Stimulated activated CD8-positive, alpha-beta memory T cell treated with anti-CD3 and anti-CD28 coated beads, Interleukin-4, amount 100 ng/mL, for 24 hours (primary cell): ENCODE results near the gene MRPL12.

Source experiments
- DNase-seq: peaks from one replicate; pipeline ENCODE4 v3.0.0-alpha.2; 2020; ENCODE audit warnings: low read depth

The MRPL12 gene

DNA sequence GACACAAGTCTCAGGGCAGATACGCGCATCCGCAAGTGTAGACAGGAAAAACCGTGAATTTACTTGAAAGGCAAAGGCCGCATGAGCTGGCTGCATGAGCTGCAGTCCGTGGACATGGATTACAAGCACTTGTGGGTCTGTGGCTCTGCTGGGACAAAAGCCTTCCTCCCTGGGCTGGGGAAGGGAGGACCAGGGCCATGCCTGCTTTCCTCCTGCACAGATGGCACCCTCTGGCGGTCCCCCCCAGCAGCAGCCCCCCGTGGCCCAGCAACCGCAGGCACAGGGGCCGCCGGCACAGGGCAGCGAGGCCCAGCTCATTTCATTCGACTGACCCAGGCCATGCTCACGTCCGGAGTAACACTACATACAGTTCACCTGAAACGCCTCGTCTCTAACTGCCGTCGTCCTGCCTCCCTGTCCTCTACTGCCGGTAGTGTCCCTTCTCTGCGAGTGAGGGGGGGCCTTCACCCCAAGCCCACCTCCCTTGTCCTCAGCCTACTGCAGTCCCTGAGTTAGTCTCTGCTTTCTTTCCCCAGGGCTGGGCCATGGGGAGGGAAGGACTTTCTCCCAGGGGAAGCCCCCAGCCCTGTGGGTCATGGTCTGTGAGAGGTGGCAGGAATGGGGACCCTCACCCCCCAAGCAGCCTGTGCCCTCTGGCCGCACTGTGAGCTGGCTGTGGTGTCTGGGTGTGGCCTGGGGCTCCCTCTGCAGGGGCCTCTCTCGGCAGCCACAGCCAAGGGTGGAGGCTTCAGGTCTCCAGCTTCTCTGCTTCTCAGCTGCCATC is 1.7 kb upstream of the MRPL12 start:
- no peak for DNase-seq

- DNase-seq, result no peak
Observed at GRCh38 chr17:81703747-81704654, 834 bp downstream of the MRPL12 start.

GRCh38 chr17:81705518-81706231 is 2.5 kb downstream of the MRPL12 start:
- DNase-seq, result no peak

DNA sequence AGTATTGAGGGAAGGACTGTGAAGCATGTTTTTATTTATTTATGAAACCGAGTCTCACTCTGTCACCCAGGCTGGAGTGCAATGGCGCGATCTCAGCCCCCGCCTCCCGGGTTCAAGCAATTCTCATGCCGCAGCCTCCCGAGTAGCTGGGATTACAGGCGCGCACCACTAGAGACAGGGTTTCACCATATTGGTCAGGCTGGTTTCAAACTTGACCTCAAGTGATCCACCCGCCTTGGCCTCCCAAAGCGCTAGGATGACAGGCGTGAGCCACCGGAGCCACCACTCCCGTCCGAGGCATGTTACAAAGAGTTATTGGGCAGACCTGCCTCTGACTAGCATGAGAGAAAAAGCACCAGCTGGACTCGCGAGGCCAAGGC is 3.1 kb downstream of the MRPL12 start:
- DNase-seq, result no peak

- DNase-seq, result no peak
Observed at GRCh38 chr17:81706757-81707624, 3.8 kb downstream of the MRPL12 start.

DNA sequence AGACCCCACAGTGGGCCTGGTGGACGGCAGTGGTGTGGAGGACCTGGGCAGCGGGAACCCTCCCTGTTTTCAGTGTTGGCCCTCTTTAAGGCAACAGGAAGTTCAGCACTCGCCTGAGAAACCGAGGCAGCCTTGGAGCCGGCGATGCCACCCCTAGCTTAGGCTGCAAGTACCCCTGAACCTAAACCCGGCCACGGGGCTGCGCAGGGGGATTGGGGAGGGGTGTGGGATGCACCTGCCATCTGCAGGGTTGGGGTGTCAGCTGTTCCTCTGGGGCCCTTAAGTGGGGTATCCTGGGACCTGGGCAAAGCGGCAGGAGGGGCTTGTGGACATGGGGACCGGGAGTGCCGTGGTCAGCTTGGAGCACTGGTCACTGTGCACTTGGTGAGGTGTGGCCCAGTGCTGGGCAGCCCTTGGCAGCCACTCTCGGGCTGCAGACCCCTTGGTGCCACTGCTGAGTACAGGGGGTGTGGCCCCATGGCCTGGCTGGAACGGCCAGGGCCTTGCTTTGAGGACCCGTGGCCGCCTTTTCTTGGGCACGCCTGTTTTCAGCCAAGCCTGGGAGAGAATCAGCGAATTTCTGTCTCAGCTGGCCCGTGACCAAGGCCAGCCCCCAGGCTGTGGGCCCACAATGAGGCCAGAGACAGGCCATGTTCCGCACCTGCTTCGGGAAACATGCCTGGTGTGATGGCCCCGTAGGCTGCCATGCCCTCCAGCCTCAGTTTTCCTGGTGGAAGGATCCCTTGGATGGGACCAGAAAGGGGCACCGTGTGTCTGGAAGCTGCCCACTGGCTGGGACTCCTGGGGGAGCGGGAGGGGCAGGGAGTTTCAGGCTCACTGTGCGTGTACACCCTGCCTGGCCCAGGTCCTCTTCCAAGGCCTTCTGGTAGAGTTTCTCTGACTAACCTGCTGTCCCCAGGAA is 4.8 kb downstream of the MRPL12 start:
- no peak for DNase-seq

GRCh38 chr17:81708739-81709185 is 5.6 kb downstream of the MRPL12 start:
- no peak for DNase-seq

DNA sequence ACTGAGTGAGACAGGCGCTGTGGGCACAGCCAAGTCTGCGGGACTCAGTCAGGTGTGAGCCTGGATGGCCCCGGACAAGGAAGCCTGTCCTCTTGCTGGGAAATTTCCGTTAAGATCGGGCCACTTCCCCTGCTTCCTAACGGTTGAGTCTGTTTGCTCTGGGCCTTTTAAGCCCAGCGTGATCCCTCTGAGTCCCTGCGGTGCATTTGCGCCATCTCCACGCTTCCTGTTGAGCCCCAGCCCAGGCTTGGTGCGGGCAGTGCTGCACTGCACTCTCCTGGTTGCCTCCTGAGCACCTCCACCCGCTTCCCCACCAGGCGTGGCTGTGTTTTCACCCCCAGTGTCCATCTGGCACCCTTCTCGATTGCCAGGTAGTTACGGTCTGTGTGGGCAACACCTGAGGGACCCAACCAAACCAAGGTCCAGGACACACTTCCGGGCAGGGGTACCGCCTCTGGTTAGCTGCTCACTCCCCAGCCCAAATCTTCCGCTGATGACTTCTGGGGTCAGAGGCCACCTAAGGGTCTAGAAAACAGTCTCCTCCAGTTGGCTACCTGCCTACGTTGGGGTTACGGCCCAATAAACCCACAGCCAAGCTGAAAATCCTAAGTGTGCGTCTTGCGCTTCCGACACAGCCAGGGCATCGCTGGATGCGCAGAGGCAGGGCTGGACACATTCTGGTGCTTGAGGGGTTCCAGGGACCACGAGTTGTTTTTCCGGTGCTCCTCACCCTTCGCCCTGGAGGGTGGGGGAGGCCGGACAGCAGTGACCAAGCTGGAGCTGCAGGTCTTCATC is 7.5 kb downstream of the MRPL12 start:
- no peak for DNase-seq

DNA sequence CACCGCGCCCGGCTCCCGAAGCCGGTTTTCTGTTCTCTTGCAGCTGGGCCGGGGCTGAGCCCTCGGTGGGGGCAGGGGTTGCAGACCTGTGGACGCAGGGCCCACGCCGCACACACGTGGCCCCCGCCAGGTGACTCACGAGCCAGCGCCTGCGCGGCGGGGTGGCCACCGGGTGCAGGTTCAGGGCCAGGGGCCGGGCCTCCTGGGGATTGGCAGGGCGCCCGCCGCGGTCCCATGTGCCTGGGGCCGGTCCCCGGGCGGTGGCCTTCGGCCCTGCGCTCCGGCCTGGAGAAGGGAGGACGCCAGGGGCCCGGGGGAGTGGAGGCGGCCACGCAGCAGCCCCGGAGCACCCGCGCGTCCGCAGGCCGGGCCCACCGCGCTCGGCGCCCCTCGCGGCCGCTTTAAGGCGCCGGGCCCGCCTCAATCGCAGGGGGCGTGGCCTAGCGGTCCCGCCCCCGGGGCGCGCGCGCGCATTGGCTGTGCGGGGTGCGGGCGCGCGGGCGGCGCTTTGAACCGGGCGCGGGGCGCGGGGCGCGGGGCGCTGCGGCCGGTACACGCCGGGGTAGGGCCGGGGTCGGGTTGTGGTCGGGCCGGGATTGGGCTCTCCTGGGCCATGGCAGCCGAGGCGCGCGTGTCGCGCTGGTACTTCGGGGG is 8.8 kb downstream of the MRPL12 start, which contains the start of gene SLC25A10:
SLC25A10 (plus strand) TSS at position 471 of the 654 bp plus-strand sequence; CDS start at position 614, 143 bp downstream.
- DNase-seq, result peak; percentile 76

DNA sequence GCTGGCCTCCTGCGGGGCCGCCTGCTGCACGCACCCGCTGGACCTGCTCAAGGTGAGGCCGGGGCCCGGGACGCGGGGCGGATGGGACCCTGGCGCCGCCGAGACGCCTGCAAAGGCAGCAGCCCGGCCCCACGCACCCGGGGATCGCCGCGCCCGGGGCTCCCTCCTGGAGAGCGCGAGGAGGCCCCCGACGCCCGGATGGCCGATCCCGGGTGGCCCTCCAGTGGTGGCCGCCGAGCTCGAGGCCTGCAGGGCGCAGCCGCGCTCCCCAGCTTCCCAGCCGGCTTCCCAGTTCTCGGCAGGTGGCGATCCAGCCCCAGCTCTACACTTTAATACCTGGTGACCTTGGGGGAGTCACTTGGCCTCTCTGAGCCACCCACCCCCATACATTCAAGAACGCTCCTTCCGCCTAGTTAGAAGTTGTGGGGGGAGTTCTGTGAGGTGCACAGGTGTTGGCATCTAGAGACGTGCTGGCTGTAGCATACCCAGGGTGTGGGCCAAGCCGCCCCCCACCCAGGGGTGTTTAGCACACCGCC is 9.4 kb downstream of the MRPL12 start:
- DNase-seq, result no peak

GRCh38 chr17:81713004-81713555 is 9.9 kb downstream of the MRPL12 start:
- no peak for DNase-seq

GRCh38 chr17:81713556-81714411 is 10.6 kb downstream of the MRPL12 start:
- DNase-seq, result no peak

GRCh38 chr17:81714412-81715106 is 11.4 kb downstream of the MRPL12 start:
- no peak for DNase-seq

DNA sequence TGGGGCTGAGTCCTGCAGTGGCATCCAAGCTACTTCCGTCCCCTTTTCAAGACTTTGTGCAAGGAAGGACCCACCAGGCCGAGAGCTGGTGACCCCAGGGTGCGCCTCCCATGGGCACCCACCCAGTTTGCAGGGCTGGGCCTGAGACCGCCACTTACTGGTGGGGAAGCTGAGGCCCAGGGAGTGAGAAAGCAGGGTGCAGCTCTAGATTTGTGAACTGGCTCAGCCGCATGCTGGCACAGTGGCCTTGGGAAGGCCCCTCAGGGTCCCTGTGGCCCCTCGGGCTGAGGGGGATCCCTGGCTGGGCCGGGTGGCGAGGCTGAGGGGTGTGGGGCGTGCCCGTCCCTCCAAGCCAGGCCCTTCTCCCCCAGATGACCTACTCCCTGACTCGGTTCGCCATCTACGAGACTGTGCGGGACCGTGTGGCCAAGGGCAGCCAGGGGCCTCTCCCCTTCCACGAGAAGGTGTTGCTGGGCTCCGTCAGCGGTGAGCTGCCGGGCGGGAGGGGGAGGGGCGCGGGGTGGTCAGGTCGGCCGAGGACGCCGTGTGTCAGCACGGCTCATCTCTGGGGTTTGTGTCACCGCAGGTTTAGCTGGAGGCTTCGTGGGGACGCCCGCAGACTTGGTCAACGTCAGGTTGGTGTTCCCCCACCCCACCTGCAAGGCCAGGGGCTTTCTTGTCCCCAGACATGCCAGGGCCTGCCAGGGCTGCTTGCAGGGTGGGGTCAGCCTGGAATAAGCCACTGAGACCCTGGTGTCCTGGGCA is 12.1 kb downstream of the MRPL12 start:
- DNase-seq, result no peak

GRCh38 chr17:81715872-81716673 is 12.9 kb downstream of the MRPL12 start:
- DNase-seq, result no peak
